Panc1 (cell line): ENCODE measurements around the gene SLC9A9. TPM values are rescaled to one million over a fixed set of nuclear protein-coding genes. Genes with fewer than 3 reads are reported as not detected.

Experiments
- ATAC-seq: fragments of 200-7000 bp; cut with Tn5 transposase; 2 replicates; pipeline ENCODE4 v1.9.1; 2020; ENCODE audit warnings: mild to moderate bottlenecking, moderate library complexity
- BruUV-seq: library from RNA; stranded (reverse); fragments of 400-500 nt; replicated peaks from 2 replicates; lab custom pipeline; 2021; lab: Mats Ljungman, UMichigan
- CTCF ChIA-PET: fragments of 300-600 bp; sonication (Branson Sonifier 250); formaldehyde crosslinking; loops from one replicate; lab custom pipeline; 2022; ENCODE audit warnings: antibody characterized with exemption; lab: Charles Lee
- POLR2A ChIA-PET: fragments of 300-600 bp; sonication (Branson Sonifier 250); formaldehyde crosslinking; loops from one replicate; lab custom pipeline; 2022; ENCODE audit warnings: antibody characterized with exemption; lab: Charles Lee
- DNase-seq: peaks from one replicate; pipeline ENCODE4 v3.0.0-alpha.2; 2010; ENCODE audit warnings: low read depth, low spot score
- H3K27ac ChIP-seq: 2 replicates; pipeline ENCODE4 v1.5.1; 2011; ENCODE audit warnings: mild to moderate bottlenecking, low read length, inconsistent platforms
- H3K27me3 ChIP-seq: fragments of 200-500 bp; sonication (Bioruptor generic); 2 replicates; pipeline ENCODE4 v1.6.0; 2014; ENCODE audit warnings: low read length, inconsistent platforms; ENCODE audit not compliant: control insufficient read depth, insufficient read depth
- H3K36me3 ChIP-seq: fragments of 200-500 bp; sonication (Bioruptor generic); 2 replicates; pipeline ENCODE4 v1.5.1; 2014; ENCODE audit warnings: inconsistent platforms, mild to moderate bottlenecking, low read length, moderate library complexity; ENCODE audit not compliant: control insufficient read depth, insufficient read depth
- H3K4me1 ChIP-seq: 2 replicates; pipeline ENCODE4 v1.5.1; 2011; ENCODE audit warnings: inconsistent platforms, mild to moderate bottlenecking, low read length, moderate library complexity; ENCODE audit not compliant: control insufficient read depth, insufficient read depth
- H3K4me3 ChIP-seq, 2 experiments: 2 replicates each; pipeline ENCODE4 v1.5.1; 2011 to 2012; ENCODE audit warnings: low read depth in 2 of 2, low read length in 2 of 2, mild to moderate bottlenecking in 2 of 2, inconsistent platforms in 1 of 2, moderate library complexity in 1 of 2
- H3K9me3 ChIP-seq: fragments of 200-500 bp; sonication (Bioruptor generic); 2 replicates; pipeline ENCODE4 v1.5.1; 2014; ENCODE audit warnings: low read depth, mild to moderate bottlenecking, inconsistent platforms, low read length, moderate library complexity; ENCODE audit not compliant: control insufficient read depth, insufficient read depth
- POLR2AphosphoS5 ChIP-seq: IDR thresholded peaks from 2 replicates; pipeline ENCODE4 v1.6.1; 2012; ENCODE audit warnings: mild to moderate bottlenecking, low read depth, low read length, moderate library complexity
- SIN3A ChIP-seq: IDR thresholded peaks from 2 replicates; pipeline ENCODE4 v1.6.1; 2012; ENCODE audit warnings: low read depth, mild to moderate bottlenecking, low read length, moderate library complexity, borderline replicate concordance; ENCODE audit not compliant: insufficient read depth
- TCF7L2 ChIP-seq: IDR thresholded peaks from 2 replicates; pipeline ENCODE4 v1.6.1; 2011; ENCODE audit warnings: mild to moderate bottlenecking, low read depth, low read length, inconsistent platforms
- in situ Hi-C: cut with HindIII; loops from 2 replicates; pipeline ENCODE4 v1.10.0; 2016; ENCODE audit warnings: low sequenced_read_pairs, low pct_unique_long_range_greater_than_20kb
- intact Hi-C: fragments of 100-400 bp; cut with micrococcal nuclease; formaldehyde crosslinking; loops from one replicate; pipeline ENCODE4 v1.10.0; 2022; ENCODE audit not compliant: unreplicated experiment
- total RNA-seq: library from RNA; stranded (reverse); gene quantifications from one replicate; pipeline ENCODE4 v1.2.1, GENCODE V29; 2021; ENCODE audit not compliant: unreplicated experiment
- TF ChIP-seq, protein P1 (sequence below): fragments of 450-650 bp; IDR thresholded peaks from 2 replicates; pipeline ENCODE4 v1.5.1; 2017; ENCODE audit warnings: mild to moderate bottlenecking
- TF ChIP-seq, protein P2 (sequence below), 2 experiments: IDR thresholded peaks; 2 replicates each; pipeline ENCODE4 v1.6.1; 2011 to 2012; ENCODE audit warnings: low read depth in 2 of 2, control low read depth in 1 of 2, low read length in 1 of 2, mild to moderate bottlenecking in 1 of 2, moderate library complexity in 1 of 2; ENCODE audit not compliant: insufficient read depth in 1 of 2

Gene SLC9A9
- total RNA-seq, 1 experiment from 2014 or later = not detected

DNA sequence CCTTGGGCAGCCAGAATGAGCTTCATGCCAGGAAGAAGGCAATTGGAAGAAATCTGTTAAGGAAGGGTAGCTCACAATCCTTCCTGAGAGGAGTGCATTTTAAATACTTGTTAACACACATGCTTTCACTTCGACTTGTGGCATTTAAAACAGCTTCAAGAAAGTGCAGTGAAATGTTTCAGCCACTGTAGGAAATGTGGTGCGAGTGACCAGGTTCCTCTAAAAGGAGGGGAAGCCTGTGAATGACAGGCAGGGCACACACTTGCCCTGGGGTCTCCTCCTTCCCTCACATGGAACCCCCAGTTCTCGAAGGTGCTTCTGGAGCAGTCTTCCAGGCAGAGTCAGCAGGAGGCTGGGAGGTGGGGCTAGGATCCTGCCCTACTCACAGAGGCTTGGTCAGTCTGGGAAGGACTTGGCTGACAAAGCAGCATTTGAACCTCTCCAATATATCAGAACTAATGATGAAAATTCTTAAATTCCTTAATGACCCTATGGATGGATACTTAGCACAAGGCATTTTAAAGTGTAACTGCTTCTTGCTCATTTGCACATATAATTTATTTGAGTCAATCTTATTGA, 370.1 kb downstream of the SLC9A9 start:
- BruUV-seq = no TSS peak
- in situ Hi-C loops (no loop called here), intact Hi-C loops (no loop called here)
- POLR2A ChIA-PET = no interaction called here
- Histone ChIP-seq H3K4me1 (no peaks in the 10 kb centered on the region; the same call in 1 of the 2 replicates), H3K36me3 (no peaks in the 10 kb centered on the region), H3K27me3 (no peaks in the 10 kb centered on the region; the same call in 1 of the 2 replicates), H3K27ac (no peak overlapping the region), H3K9me3 (no peaks in the 10 kb centered on the region), H3K4me3 (no peak overlapping the region)
- DNase-seq (no peak), ATAC-seq (no peak)
- TF ChIP-seq TCF7L2 = no peak
- TF ChIP-seq SIN3A = no peak
- TF ChIP-seq POLR2AphosphoS5 = no peak
- TF ChIP-seq, protein P1, sequence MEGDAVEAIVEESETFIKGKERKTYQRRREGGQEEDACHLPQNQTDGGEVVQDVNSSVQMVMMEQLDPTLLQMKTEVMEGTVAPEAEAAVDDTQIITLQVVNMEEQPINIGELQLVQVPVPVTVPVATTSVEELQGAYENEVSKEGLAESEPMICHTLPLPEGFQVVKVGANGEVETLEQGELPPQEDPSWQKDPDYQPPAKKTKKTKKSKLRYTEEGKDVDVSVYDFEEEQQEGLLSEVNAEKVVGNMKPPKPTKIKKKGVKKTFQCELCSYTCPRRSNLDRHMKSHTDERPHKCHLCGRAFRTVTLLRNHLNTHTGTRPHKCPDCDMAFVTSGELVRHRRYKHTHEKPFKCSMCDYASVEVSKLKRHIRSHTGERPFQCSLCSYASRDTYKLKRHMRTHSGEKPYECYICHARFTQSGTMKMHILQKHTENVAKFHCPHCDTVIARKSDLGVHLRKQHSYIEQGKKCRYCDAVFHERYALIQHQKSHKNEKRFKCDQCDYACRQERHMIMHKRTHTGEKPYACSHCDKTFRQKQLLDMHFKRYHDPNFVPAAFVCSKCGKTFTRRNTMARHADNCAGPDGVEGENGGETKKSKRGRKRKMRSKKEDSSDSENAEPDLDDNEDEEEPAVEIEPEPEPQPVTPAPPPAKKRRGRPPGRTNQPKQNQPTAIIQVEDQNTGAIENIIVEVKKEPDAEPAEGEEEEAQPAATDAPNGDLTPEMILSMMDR = no peak
- TF ChIP-seq, protein P2, sequence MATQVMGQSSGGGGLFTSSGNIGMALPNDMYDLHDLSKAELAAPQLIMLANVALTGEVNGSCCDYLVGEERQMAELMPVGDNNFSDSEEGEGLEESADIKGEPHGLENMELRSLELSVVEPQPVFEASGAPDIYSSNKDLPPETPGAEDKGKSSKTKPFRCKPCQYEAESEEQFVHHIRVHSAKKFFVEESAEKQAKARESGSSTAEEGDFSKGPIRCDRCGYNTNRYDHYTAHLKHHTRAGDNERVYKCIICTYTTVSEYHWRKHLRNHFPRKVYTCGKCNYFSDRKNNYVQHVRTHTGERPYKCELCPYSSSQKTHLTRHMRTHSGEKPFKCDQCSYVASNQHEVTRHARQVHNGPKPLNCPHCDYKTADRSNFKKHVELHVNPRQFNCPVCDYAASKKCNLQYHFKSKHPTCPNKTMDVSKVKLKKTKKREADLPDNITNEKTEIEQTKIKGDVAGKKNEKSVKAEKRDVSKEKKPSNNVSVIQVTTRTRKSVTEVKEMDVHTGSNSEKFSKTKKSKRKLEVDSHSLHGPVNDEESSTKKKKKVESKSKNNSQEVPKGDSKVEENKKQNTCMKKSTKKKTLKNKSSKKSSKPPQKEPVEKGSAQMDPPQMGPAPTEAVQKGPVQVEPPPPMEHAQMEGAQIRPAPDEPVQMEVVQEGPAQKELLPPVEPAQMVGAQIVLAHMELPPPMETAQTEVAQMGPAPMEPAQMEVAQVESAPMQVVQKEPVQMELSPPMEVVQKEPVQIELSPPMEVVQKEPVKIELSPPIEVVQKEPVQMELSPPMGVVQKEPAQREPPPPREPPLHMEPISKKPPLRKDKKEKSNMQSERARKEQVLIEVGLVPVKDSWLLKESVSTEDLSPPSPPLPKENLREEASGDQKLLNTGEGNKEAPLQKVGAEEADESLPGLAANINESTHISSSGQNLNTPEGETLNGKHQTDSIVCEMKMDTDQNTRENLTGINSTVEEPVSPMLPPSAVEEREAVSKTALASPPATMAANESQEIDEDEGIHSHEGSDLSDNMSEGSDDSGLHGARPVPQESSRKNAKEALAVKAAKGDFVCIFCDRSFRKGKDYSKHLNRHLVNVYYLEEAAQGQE (IDR thresholded peaks at IDR 0.05; ENCODE audit: insufficient read depth in 1 of 2, low read depth in 2 of 2, low read length in 1 of 2) = no peak
- CTCF ChIA-PET = interaction anchor here (0.6 kb wide), 1 partner anchor 17 kb away, joined by 3 read pairs; no protein-coding TSS in a partner anchor

DNA sequence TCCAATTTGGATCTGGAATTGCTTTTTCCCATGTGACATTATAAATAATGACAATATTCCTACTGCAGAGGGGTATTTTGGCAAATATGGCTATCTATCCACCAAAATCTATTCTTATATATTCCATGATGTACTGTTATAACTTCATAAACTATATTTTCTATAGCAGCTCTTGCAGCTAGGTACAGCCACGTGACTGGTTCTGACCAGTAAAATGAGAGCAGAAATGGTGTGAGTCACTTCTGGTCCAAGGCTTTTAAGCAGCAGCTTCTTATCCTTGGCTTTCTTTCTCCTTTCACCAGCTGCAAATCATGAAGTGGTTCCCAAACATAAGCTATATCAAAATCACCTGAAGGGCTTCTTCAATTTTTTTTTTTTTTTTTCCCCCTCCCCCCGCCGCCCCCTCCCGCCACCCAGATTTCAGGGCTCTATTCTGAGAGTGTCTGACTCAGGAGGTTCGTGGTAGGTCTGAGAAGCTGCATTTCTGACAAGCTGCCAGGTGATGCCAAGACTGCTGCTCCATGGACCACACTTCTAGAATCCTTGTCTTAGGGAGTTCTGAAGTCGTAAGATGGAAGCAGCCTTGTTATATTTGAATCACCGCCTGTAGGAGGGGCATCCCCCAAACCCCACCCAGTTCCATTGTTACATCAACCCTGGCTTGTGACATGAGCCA, 371.2 kb downstream of the SLC9A9 start:
- Histone ChIP-seq H3K27ac (no peak overlapping the region), H3K4me3 (no peak overlapping the region), H3K4me1 (no peaks in the 10 kb centered on the region; the same call in 1 of the 2 replicates), H3K27me3 (no peaks in the 10 kb centered on the region; the same call in 1 of the 2 replicates), H3K9me3 (no peaks in the 10 kb centered on the region), H3K36me3 (no peaks in the 10 kb centered on the region)
- no TSS peak for BruUV-seq
- intact Hi-C loops (no loop called here), in situ Hi-C loops (no loop called here)
- POLR2A ChIA-PET = interaction anchor here (0.6 kb wide), 1 partner anchor 26 kb away, joined by 5 read pairs; no protein-coding TSS in a partner anchor
- CTCF ChIA-PET = interaction anchor here (0.6 kb wide), 1 partner anchor 16 kb away, joined by 3 read pairs; no protein-coding TSS in a partner anchor
- ATAC-seq = no peak
- TF ChIP-seq POLR2AphosphoS5 (no peak), SIN3A (no peak), TCF7L2 (no peak)
- TF ChIP-seq, protein P2 (IDR thresholded peaks at IDR 0.05; ENCODE audit: insufficient read depth in 1 of 2, low read depth in 2 of 2, low read length in 1 of 2) = no peak
- TF ChIP-seq, protein P1 = no peak
- DNase-seq = no peak
